Activated naive CD8-positive, alpha-beta T cell treated with anti-CD3 and anti-CD28 coated beads for 36 hours (primary cell): ENCODE data around the gene TDRD12. TPM values are rescaled to one million over a fixed set of nuclear protein-coding genes. Genes with fewer than 3 reads are reported as not detected.
"Not testable (repeated sequence)": the region's sequence is repeated elsewhere in the genome, so short reads cannot be mapped to it uniquely, and the experiment has no call there.

Source experiments
- DNase-seq: peaks from one replicate; pipeline ENCODE4 v3.0.0; 2021
- H3K27ac Mint-ChIP-seq: one replicate; pipeline ENCODE4 v1.8.0; 2022; ENCODE audit warnings: mild to moderate bottlenecking, moderate library complexity, mixed read lengths
- H3K27me3 Mint-ChIP-seq: one replicate; pipeline ENCODE4 v1.8.0; 2022; ENCODE audit warnings: mild to moderate bottlenecking, mixed read lengths
- H3K36me3 Mint-ChIP-seq: one replicate; pipeline ENCODE4 v1.8.0; 2021; ENCODE audit warnings: mild to moderate bottlenecking, mixed read lengths
- H3K4me1 Mint-ChIP-seq: one replicate; pipeline ENCODE4 v1.8.0; 2021; ENCODE audit warnings: mixed read lengths
- H3K4me3 Mint-ChIP-seq: one replicate; pipeline ENCODE4 v1.8.0; 2022; ENCODE audit warnings: mild to moderate bottlenecking, moderate library complexity, mixed read lengths
- H3K9me3 Mint-ChIP-seq: one replicate; pipeline ENCODE4 v1.8.0; 2022; ENCODE audit warnings: mixed read lengths
- total RNA-seq, 2 experiments: library from RNA; stranded (reverse); gene quantifications; one replicate each; pipeline ENCODE4 v1.2.3, GENCODE V29; 2021

TDRD12 gene
- total RNA-seq, 2 experiments from 2014 or later = 0.06 TPM; not detected in 1

DNA sequence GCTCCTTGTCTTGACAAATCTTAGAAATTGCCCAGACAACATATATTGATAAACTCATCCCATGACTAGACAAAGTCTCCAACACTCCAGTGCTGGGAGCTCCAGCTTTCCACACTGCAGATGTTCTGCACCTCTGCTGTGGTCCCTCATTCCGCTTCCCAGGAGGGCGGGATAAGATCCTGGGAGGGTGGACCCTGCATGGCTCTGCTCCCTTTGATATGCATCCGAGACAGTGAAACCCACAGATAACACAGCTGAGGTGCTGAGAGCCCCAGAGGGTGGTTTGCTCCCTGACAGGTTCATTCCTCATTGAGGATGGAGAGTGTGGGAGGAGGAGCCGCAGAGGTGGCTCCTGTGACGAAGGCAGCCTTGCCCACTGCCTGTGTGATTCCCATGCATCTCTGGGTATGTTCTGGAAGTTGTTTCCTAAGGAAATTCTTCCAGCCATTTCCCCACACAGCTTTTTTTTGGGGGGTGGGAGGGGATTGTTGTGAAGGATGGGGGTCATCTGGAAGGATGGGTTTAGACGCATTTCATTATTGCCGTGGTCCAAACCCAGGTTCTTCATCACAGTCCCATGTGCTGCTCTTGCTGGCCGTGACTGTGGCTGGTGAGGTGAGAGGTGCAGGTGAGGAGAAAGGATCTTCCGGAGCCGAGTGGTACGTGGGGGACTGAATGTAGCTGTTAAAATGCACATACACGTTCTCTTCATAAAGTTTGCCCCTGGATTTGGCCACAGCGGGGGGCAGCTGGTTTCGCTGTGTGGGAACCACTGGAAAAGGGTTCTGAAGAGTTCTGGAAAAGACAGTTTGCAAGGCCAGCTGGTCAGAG, 103.6 kb downstream of the TDRD12 start:
- no peak for DNase-seq
- no peaks in the 10 kb centered on the region for H3K36me3 Mint-ChIP-seq
- no peak overlapping the region for H3K4me3 Mint-ChIP-seq
- H3K27ac Mint-ChIP-seq = no peak overlapping the region
- no peaks in the 10 kb centered on the region for H3K9me3 Mint-ChIP-seq
- H3K4me1 Mint-ChIP-seq = peaks cover 14% of the 10 kb centered on the region
- peaks cover 11% of the 10 kb centered on the region for H3K27me3 Mint-ChIP-seq

DNA sequence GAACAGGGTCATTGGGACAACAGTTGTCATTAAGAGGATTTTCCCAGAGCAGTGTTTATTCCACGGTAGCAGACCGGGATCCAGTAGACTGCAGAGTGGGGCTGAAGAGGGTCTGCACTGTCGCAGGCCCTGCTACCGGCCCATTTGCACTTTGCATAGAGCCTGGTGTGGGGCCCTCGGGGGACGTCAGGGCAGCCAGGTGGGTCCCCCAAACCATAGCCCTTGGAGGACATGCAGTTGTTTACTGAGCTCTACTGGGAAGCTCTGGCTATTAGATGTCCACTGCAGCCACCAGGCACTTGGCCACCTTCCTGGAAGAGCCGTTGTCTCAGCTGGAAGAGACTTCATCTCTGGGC, 104.2 kb downstream of the TDRD12 start:
- H3K36me3 Mint-ChIP-seq = no peaks in the 10 kb centered on the region
- no peak for DNase-seq
- H3K4me1 Mint-ChIP-seq = peaks cover 17% of the 10 kb centered on the region
- no peaks in the 10 kb centered on the region for H3K9me3 Mint-ChIP-seq
- peaks cover 11% of the 10 kb centered on the region for H3K27me3 Mint-ChIP-seq
- H3K4me3 Mint-ChIP-seq = no peak overlapping the region
- no peak overlapping the region for H3K27ac Mint-ChIP-seq

DNA sequence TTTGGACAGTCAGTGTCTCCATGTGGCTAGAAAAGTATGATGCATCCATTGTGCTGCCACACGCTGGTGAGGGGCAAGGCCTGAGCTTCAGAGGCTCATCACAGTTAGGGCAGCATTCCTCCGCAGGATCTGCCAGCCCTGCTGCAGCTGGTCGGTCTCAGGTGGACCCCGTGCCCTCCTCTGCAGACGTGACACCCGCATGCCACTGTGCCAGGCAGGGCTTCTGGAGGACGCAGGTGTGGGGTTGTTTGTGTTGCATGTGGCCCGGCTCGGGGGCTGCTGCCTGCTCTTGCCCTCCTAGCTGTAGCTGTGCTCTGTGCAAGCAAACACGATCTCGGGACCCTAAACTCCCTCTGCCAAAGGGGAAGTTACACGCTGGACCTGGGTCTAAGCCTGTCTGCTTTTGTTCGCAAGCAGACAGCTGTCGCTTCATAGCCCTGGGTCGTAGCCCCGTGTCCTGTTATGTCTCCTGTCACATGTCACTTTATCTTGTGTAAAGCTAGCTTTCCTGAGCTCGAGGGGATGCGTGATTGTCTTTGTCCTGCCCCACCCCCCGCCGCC, 104.7 kb downstream of the TDRD12 start:
- peaks cover 17% of the 10 kb centered on the region for H3K4me1 Mint-ChIP-seq
- H3K9me3 Mint-ChIP-seq = no peaks in the 10 kb centered on the region
- peaks cover 11% of the 10 kb centered on the region for H3K27me3 Mint-ChIP-seq
- DNase-seq = no peak
- no peak overlapping the region for H3K27ac Mint-ChIP-seq
- H3K36me3 Mint-ChIP-seq = no peaks in the 10 kb centered on the region
- no peak overlapping the region for H3K4me3 Mint-ChIP-seq

DNA sequence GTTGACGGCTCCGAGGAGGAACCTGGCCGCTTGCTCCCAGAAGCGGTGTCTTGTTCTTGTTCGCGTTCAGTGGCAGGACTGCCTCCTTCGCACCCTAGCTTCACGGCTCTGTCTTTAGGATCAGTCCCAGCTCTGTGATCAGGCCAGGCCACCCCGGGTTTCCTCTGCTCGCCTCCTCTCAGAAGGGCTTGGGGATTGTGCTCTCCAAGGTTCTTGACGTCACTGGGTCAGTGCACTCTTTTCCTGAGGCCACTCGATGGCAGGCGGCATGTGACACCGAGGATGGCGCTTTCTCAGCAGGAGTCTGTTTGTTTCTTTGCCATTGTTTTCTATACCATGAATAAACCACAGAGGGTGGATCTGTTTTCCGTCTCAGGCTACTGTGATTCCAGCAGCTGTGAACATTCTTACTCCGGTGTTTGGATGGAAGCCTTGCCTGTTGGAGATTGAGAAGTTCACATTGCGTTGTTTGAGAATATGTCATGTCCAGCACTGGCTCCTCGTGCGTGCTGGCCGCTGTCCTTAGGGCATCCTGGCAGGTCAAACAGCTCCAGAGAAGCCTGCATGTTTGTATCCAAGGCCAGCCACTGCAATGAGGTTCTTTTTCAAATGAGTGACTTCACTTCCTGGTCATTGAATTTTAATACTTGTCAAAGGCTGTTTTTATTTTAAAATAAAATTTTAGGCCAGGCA, 105.5 kb downstream of the TDRD12 start:
- Mint-ChIP-seq H3K27ac (no peak overlapping the region), H3K27me3 (peaks cover 6% of the 10 kb centered on the region), H3K4me3 (no peak overlapping the region), H3K9me3 (no peaks in the 10 kb centered on the region), H3K36me3 (no peaks in the 10 kb centered on the region), H3K4me1 (peaks cover 14% of the 10 kb centered on the region)
- no peak for DNase-seq

DNA sequence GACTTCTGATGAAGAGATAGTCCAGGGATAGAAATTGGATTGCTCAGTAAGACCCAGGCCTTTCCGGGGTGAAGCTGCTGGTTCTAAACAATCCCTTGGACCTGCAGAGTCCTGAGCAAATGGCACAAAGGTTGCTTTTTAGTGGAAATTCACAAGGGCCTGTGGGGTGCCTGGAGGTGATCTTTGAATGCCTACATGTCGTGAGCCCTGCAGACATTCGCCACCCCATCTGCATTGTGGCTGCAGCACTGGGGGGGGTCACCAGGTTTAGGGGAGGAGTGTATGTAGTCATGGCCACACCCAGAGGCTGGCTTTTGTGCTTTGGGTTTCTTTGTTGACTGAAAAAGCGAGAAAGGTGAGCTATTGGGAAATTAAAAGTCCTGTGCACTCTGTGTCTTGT, 108.6 kb downstream of the TDRD12 start:
- Mint-ChIP-seq H3K27me3 (peaks cover 6% of the 10 kb centered on the region), H3K4me3 (no peak overlapping the region), H3K27ac (no peak overlapping the region), H3K36me3 (no peaks in the 10 kb centered on the region), H3K9me3 (no peaks in the 10 kb centered on the region), H3K4me1 (peaks cover 9% of the 10 kb centered on the region)
- no peak for DNase-seq

DNA sequence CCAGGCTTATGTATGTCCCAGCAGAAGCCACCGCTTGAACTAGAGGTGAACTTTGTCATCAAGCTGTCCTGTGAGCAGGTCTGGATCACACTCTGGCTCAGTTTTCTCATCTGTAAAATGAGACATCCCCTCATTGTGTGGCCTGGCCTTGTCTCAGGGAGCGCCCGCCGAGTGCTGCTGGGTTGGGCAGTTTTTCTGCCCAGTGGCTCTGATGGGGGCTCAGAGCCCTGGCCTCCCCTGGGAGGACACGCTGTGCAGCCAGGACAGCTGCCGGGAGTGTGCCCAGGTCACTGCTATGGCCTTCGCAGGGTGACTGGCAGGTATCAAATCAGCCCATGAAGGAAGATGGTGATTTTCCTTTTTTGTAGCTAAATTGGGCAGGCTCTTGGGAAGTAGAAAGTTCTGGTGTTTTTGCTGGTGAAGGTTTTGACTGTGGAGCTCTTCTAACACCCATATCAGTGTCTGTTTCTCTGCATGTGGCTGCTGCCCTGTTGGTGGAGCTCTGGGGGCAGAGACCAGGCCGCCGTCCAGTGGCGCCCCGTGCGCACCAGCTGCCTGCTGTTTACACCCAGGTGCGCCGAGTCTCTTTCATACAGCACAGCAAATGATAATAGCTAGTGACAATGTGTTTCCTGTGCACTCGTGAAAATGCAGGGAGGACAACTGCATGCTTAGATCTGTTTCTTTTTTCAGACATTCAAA, 109.2 kb downstream of the TDRD12 start:
- H3K4me1 Mint-ChIP-seq = peaks cover 9% of the 10 kb centered on the region
- no peaks in the 10 kb centered on the region for H3K9me3 Mint-ChIP-seq
- no peaks in the 10 kb centered on the region for H3K36me3 Mint-ChIP-seq
- peaks cover 6% of the 10 kb centered on the region for H3K27me3 Mint-ChIP-seq
- no peak for DNase-seq
- no peak overlapping the region for H3K4me3 Mint-ChIP-seq
- H3K27ac Mint-ChIP-seq = no peak overlapping the region

DNA sequence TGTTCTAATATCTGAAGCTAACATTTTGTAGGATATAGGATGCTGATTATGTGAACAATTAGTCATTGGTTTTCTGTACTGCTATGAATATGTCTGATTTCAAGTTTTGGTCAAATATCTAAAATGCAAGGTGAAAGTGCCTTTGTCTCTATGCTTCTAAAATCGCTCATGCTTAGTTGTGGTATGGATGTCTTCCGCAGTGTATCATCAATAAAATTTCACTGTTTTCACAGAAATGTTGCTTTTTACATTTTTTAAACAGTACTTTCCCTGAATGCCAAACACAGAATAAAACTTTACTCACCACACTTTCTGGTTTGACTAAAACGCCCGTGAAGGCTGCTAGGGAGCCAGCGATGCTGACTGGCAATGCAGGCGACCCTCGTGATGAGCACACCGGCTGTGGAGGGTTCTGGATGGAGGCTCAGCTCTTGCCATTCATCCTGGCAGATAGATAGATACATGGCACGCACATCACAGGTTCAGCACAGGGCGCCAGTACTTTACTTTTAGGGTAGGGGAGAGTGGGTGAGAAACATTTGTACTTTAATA, 109.9 kb downstream of the TDRD12 start:
- H3K36me3 Mint-ChIP-seq = no peaks in the 10 kb centered on the region
- DNase-seq = no peak
- H3K9me3 Mint-ChIP-seq = no peaks in the 10 kb centered on the region
- H3K27ac Mint-ChIP-seq = no peak overlapping the region
- H3K4me1 Mint-ChIP-seq = peaks cover 9% of the 10 kb centered on the region
- H3K27me3 Mint-ChIP-seq = peaks cover 6% of the 10 kb centered on the region
- H3K4me3 Mint-ChIP-seq = no peak overlapping the region

DNA sequence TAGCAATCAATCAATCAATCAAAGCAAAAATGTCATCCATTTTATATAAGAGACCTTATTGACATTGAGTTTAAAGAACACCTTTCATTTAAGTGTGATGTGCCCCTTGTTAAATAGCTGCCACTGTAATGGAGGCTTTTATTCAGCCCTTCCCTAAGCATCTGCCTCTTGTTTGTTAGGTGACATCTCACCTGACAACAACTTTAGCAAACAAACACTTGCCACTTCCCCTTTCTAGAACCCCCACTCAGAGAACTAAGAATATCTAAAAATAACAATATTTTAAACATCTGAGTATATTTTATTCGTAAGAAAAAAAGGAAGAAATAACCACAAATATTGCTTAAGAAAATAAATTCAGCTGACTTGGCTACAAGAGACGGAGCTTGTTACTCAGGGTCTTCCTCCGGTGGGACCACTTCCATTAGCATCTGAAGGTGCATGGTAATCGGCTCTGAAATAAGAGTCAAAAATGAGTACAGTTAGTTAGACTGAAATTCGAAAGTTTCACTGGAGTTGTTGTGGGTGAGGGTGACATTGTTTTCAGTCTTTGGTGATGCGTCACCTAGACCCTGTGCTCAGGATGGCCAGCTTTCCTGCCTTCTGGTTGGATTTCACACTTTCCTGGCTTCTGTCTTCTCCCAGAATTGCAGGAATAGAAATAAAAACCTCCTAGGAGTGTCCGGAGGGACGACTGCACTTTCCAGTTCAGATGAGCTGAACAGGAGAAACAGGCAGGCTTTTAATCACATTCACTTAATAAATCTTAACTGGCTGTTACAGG, 110.9 kb downstream of the TDRD12 start:
- Mint-ChIP-seq H3K4me3 (no peak overlapping the region), H3K27me3 (no peaks in the 10 kb centered on the region), H3K9me3 (no peaks in the 10 kb centered on the region), H3K27ac (no peak overlapping the region), H3K4me1 (peaks cover 9% of the 10 kb centered on the region), H3K36me3 (no peaks in the 10 kb centered on the region)
- DNase-seq = no peak

DNA sequence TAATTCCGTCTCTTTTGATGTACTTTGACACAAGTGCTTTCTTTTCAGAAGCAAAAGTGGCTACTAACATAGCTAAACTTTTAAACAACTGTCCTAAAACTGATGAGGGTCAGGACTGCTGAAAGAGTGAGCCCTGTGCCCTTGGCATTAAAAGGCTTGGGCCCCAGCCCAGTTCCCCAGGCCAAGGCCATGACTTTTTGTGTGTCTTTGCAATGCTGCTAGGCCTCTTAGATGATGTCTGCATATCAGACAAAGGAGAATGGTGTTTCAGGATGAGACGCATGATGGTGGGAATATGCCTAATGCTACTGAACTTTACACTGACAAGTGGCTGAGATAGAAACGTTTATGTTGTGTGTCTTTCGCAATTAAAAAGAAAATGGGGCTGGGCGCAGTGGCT, 112.0 kb downstream of the TDRD12 start:
- Mint-ChIP-seq H3K4me3 (no peak overlapping the region), H3K9me3 (no peaks in the 10 kb centered on the region), H3K27me3 (no peaks in the 10 kb centered on the region), H3K36me3 (no peaks in the 10 kb centered on the region), H3K27ac (no peak overlapping the region), H3K4me1 (peaks cover 9% of the 10 kb centered on the region)
- no peak for DNase-seq

DNA sequence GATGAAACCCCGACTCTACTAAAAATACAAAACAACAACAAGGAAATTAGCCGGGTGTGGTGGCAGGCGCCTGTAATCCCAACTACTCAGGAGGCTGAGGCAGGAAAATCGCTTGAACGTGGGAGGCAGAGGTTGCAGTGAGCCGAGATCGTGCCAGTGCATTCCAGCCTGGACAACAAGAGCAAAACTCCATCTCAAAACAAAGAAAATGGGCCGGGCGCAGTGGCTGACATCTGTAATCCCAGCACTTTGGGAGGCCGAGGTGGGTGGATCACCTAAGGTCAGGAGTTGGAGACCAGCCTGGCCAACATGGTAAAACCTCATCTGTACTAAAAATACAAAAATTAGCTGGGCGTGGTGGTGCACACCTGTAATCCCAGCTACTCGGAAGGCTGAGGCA, 112.5 kb downstream of the TDRD12 start:
- H3K9me3 Mint-ChIP-seq, H3K27me3 Mint-ChIP-seq, H3K36me3 Mint-ChIP-seq: not testable (repeated sequence)

DNA sequence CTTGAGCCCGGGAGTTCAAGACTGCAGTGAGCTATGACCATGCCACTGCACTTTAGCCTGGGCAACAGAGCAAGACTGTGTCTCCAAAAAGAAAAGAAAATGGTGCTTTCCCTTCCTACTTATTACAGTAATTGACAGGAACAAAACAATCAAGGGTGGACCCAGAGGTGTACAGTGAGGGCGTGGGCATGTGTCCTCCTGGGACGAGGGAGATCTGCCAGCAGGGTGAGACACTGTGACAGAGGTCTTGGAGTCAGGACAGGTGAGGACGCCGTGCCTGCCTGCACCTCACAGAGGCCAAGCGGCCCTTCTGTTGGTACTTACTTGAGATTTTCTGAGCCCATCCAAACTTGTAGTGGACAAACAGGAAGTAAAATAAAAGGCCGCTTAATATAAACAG, 113.3 kb downstream of the TDRD12 start:
- not testable (repeated sequence) for H3K9me3 Mint-ChIP-seq, H3K36me3 Mint-ChIP-seq, H3K4me3 Mint-ChIP-seq, H3K27ac Mint-ChIP-seq, H3K27me3 Mint-ChIP-seq, DNase-seq
- peaks cover 12% of the 10 kb centered on the region for H3K4me1 Mint-ChIP-seq

More for the DNA sequence above, 112.5 kb downstream of the TDRD12 start:
- not testable (repeated sequence) for H3K4me1 Mint-ChIP-seq, DNase-seq, H3K27ac Mint-ChIP-seq, H3K4me3 Mint-ChIP-seq

DNA sequence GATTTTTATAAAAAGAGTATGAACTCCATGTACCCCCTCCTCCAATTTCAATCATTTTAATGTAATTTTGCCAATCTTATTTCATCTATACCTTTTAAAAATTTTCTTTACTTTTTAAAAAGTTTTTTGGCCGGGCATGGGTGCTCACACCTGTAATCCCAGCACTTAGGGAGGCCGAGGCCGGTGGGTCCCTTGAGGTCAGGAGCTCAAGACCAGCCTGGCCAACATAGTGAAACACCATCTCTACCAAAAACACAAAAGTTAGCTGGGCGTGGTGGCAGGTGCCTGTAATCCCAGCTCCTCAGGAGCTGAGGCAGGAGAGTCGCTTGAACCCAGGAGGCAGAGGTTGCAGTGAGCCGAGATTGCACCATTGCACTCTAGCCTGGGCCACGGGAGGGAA, 113.8 kb downstream of the TDRD12 start:
- peaks cover 11% of the 10 kb centered on the region for H3K4me1 Mint-ChIP-seq
- not testable (repeated sequence) for H3K27me3 Mint-ChIP-seq, H3K27ac Mint-ChIP-seq, H3K36me3 Mint-ChIP-seq, DNase-seq, H3K9me3 Mint-ChIP-seq, H3K4me3 Mint-ChIP-seq

DNA sequence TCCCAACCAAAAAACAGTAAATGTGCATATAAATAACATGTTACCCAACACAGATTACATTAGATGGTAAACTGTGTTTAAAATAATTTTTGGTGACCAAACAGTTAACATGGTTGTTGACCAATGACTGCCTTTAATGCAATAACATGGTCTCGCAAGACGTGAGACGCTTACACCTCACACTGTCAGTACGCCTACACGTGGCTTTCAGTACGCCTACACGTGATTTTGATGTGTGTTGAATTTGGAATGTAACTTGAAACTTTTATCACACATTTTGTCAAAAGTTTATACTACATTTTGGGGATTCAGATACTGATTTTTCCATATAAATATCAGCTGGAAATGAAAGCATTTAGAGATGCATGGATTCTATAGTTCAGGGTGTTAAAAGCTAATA, 118.0 kb downstream of the TDRD12 start:
- no peaks in the 10 kb centered on the region for H3K27me3 Mint-ChIP-seq
- H3K36me3 Mint-ChIP-seq = peaks cover 17% of the 10 kb centered on the region
- no peak for DNase-seq
- H3K4me1 Mint-ChIP-seq = peaks cover 4% of the 10 kb centered on the region
- peaks cover 19% of the 10 kb centered on the region for H3K9me3 Mint-ChIP-seq
- H3K27ac Mint-ChIP-seq = no peak overlapping the region
- no peak overlapping the region for H3K4me3 Mint-ChIP-seq

DNA sequence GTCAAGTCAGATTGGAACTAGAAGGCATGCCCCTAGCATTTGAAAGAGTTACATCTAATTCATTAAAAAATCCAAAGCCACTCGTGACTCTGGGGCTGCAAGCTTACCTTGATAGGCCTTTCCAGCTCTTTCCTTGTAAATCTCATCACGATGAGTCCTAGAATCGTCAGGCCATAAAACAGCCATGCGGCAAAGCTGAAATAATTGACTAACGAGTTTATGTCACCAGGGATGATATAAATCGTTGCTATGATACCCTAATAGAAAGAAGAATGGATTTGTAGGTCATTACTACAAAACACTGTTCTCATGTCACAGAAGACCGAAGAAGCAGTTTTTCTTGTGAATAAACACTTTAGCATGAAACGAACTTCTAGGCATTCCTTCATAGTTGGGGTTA, 122.5 kb downstream of the TDRD12 start:
- Mint-ChIP-seq H3K27ac (no peak overlapping the region), H3K27me3 (no peaks in the 10 kb centered on the region), H3K36me3 (peaks cover 18% of the 10 kb centered on the region), H3K4me1 (peaks cover 6% of the 10 kb centered on the region), H3K4me3 (no peak overlapping the region), H3K9me3 (peaks cover 19% of the 10 kb centered on the region)
- DNase-seq = no peak
